Endothelial cell (in vitro differentiated cells): Measurements from ENCODE around the gene TBC1D3. TPM values are rescaled to one million over a fixed set of nuclear protein-coding genes. Genes with fewer than 3 reads are reported as not detected.
A peak's percentile ranks its signal among the peaks of the same experiment; 100 is the strongest.
"Not testable (repeated sequence)": the region's sequence is repeated elsewhere in the genome, so short reads cannot be mapped to it uniquely, and the experiment has no call there.

ENCODE experiments used
- DNase-seq: peaks from one replicate; pipeline ENCODE4 v3.0.0; 2021; ENCODE audit warnings: low spot score
- H3K27ac Mint-ChIP-seq: one replicate; pipeline ENCODE4 v1.8.0; 2021; ENCODE audit warnings: mixed read lengths, inconsistent platforms; ENCODE audit not compliant: unreplicated experiment
- H3K27me3 Mint-ChIP-seq: one replicate; pipeline ENCODE4 v1.8.0; 2021; ENCODE audit warnings: mild to moderate bottlenecking, moderate library complexity, mixed read lengths, inconsistent platforms; ENCODE audit not compliant: unreplicated experiment
- H3K36me3 Mint-ChIP-seq: one replicate; pipeline ENCODE4 v1.8.0; 2021; ENCODE audit warnings: mild to moderate bottlenecking, low read depth, mixed read lengths, inconsistent platforms; ENCODE audit not compliant: unreplicated experiment
- H3K4me1 Mint-ChIP-seq: one replicate; pipeline ENCODE4 v1.8.0; 2021; ENCODE audit warnings: mild to moderate bottlenecking, mixed read lengths, inconsistent platforms; ENCODE audit not compliant: unreplicated experiment
- H3K4me3 Mint-ChIP-seq: one replicate; pipeline ENCODE4 v1.8.0; 2021; ENCODE audit warnings: mild to moderate bottlenecking, mixed read lengths, inconsistent platforms; ENCODE audit not compliant: unreplicated experiment
- H3K9me3 Mint-ChIP-seq: one replicate; pipeline ENCODE4 v1.8.0; 2021; ENCODE audit warnings: mixed read lengths, inconsistent platforms; ENCODE audit not compliant: unreplicated experiment
- long read RNA-seq: library from polyadenylated mRNA; unstranded; transcript quantifications from one replicate; pipeline ENCODE4 v2.0.0, GENCODE V29; 2020; ENCODE audit not compliant: unreplicated experiment
- total RNA-seq: library from RNA; stranded (reverse); fragmentation: NEBNext Ultra II Directional; extraction: Animal tissue kit (Norgen Biotek cat#: 25700); gene quantifications from one replicate; pipeline ENCODE4 v1.2.1, GENCODE V29; 2021; ENCODE audit not compliant: unreplicated experiment

Gene TBC1D3
- not detected for total RNA-seq
- long read RNA-seq, partial matches to known transcripts: 0 of 2 reads
- long read RNA-seq, other reads (novel, unspliced or antisense): 2 of 2 reads

GRCh38 chr17:38192455-38192854, at the start of gene TBC1D3:
Gene TBC1D3 (minus strand): TSS chr17:38192555. CDS start chr17:38191029, 1,526 bp downstream.
- not testable (repeated sequence) for H3K9me3 Mint-ChIP-seq, H3K4me1 Mint-ChIP-seq, H3K27me3 Mint-ChIP-seq, DNase-seq, H3K36me3 Mint-ChIP-seq, H3K4me3 Mint-ChIP-seq, H3K27ac Mint-ChIP-seq

GRCh38 chr17:38232790-38233189, 40.4 kb upstream of the TBC1D3 start:
- not testable (repeated sequence) for H3K36me3 Mint-ChIP-seq, H3K9me3 Mint-ChIP-seq, H3K27me3 Mint-ChIP-seq, H3K4me3 Mint-ChIP-seq, H3K27ac Mint-ChIP-seq, DNase-seq, H3K4me1 Mint-ChIP-seq

- H3K4me3 Mint-ChIP-seq, H3K36me3 Mint-ChIP-seq, H3K9me3 Mint-ChIP-seq, H3K27me3 Mint-ChIP-seq, H3K4me1 Mint-ChIP-seq, DNase-seq, H3K27ac Mint-ChIP-seq: not testable (repeated sequence)
These were observed 33.6 kb upstream of the TBC1D3 start for GRCh38 chr17:38225844-38226495.

- H3K27me3 Mint-ChIP-seq, DNase-seq: not testable (repeated sequence)
These were observed 28.5 kb upstream of the TBC1D3 start for GRCh38 chr17:38220867-38221266.

GRCh38 chr17:38200271-38200670, 7.9 kb upstream of the TBC1D3 start:
- not testable (repeated sequence) for H3K4me3 Mint-ChIP-seq, H3K36me3 Mint-ChIP-seq, H3K27me3 Mint-ChIP-seq, H3K27ac Mint-ChIP-seq, H3K9me3 Mint-ChIP-seq, DNase-seq, H3K4me1 Mint-ChIP-seq

More at GRCh38 chr17:38220867-38221266, 28.5 kb upstream of the TBC1D3 start:
- H3K27ac Mint-ChIP-seq, H3K4me3 Mint-ChIP-seq, H3K36me3 Mint-ChIP-seq, H3K9me3 Mint-ChIP-seq, H3K4me1 Mint-ChIP-seq: not testable (repeated sequence)

GRCh38 chr17:38134860-38135259, 57.5 kb downstream of the TBC1D3 start:
- H3K27ac Mint-ChIP-seq, H3K9me3 Mint-ChIP-seq, H3K36me3 Mint-ChIP-seq, H3K4me1 Mint-ChIP-seq, H3K27me3 Mint-ChIP-seq, H3K4me3 Mint-ChIP-seq: not testable (repeated sequence)
- peak; percentile 13 for DNase-seq

Other genes with a start within 250 kb of the TBC1D3 start
- 20.9 TPM for gene TBC1D3L, start 203.5 kb downstream of the TBC1D3 start, total RNA-seq
- gene TBC1D3D, start 188.6 kb downstream of the TBC1D3 start, total RNA-seq: 0.64 TPM
- not detected for gene TBC1D3C, start 123.9 kb downstream of the TBC1D3 start, total RNA-seq
- gene TBC1D3E, start 64.6 kb downstream of the TBC1D3 start, total RNA-seq: not detected
- gene MRPL45, start 104.6 kb upstream of the TBC1D3 start, total RNA-seq: 57.7 TPM
- 0.97 TPM for gene GPR179, start 151.4 kb upstream of the TBC1D3 start, total RNA-seq
- gene SOCS7, start 159.3 kb upstream of the TBC1D3 start, total RNA-seq: 13.8 TPM
- 70.5 TPM for gene ARHGAP23, start 235.9 kb upstream of the TBC1D3 start, total RNA-seq